Amygdala (tissue), 56 donors: ENCODE measurements around the gene ENPP1.
"Not testable (repeated sequence)": the region's sequence is repeated elsewhere in the genome, so short reads cannot be mapped to it uniquely, and the experiment has no call there.

Experiments used
- DNase-seq, 56 donors: peaks; one replicate each; lab custom pipeline; 2025; lab: John Stamatoyannopoulos, UW

Gene ENPP1

GRCh38 chr6:131909408-131910218 lies 101.8 kb downstream of the ENPP1 start:
- peak in 42 of 56 donors; percentile 1 to 88 (median 35) for DNase-seq

GRCh38 chr6:131910219-131910589 lies 102.4 kb downstream of the ENPP1 start:
- no peak for DNase-seq

- no peak for DNase-seq
Observed at GRCh38 chr6:131910956-131911355, 103.1 kb downstream of the ENPP1 start.

GRCh38 chr6:131911951-131912350 lies 104.1 kb downstream of the ENPP1 start:
- no peak for DNase-seq

- no peak for DNase-seq
Observed at GRCh38 chr6:131914234-131914633, 106.4 kb downstream of the ENPP1 start.

GRCh38 chr6:131914967-131915751 lies 107.3 kb downstream of the ENPP1 start:
- peak in 36 of 56 donors; percentile 3 to 80 (median 20) for DNase-seq

GRCh38 chr6:131916091-131916796 lies 108.4 kb downstream of the ENPP1 start:
- not testable (repeated sequence) for DNase-seq

- DNase-seq = no peak
Observed at GRCh38 chr6:131916847-131917246, 109.0 kb downstream of the ENPP1 start.

GRCh38 chr6:131917318-131917717 lies 109.5 kb downstream of the ENPP1 start:
- no peak for DNase-seq

- no peak for DNase-seq
Observed at GRCh38 chr6:131917763-131918649, 110.2 kb downstream of the ENPP1 start.

GRCh38 chr6:131918650-131919355 lies 111.0 kb downstream of the ENPP1 start:
- no peak for DNase-seq

GRCh38 chr6:131920656-131921055 lies 112.8 kb downstream of the ENPP1 start:
- no peak for DNase-seq

GRCh38 chr6:131923356-131923755 lies 115.5 kb downstream of the ENPP1 start:
- DNase-seq = peak in 11 of 56 donors; percentile 2 to 55 (median 7)

GRCh38 chr6:131924881-131925474 lies 117.2 kb downstream of the ENPP1 start:
- DNase-seq = peak in 2 of 56 donors; percentile 26 to 36

- DNase-seq = no peak
Observed at GRCh38 chr6:131929264-131929663, 121.4 kb downstream of the ENPP1 start.

- no peak for DNase-seq
Observed at GRCh38 chr6:131929976-131930375, 122.2 kb downstream of the ENPP1 start.

- DNase-seq = no peak
Observed at GRCh38 chr6:131931063-131931750, 123.4 kb downstream of the ENPP1 start.

GRCh38 chr6:131936156-131936555 lies 128.3 kb downstream of the ENPP1 start:
- no peak for DNase-seq
